Fibroblast of peridontal ligament (primary cell): ENCODE measurements around the gene MRTFB.

ENCODE experiments used
- DNase-seq: peaks from one replicate; pipeline ENCODE4 v3.0.0-alpha.2; 2010; ENCODE audit errors: extremely low read depth

MRTFB gene

DNA sequence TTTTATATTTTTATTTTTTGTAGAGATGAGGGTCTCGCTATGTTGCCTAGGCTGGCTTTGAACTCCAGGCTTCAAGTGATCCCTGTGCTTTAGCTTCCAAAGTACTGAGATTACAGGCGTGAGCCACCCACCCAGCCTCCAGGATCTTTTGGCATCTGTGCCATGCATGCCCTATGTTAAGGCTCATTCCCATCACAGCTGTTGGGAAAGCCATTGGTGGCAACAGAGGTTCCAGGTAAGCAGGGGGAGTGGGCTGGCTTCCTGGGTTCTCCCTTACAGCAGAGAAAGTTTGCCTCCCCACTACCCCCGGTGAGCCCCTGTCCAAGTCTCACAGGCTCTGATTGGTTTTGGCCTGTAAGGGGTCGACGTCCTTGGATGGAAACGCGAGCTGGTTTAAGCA, 8.9 kb upstream of the MRTFB start:
- DNase-seq, result no peak

DNA sequence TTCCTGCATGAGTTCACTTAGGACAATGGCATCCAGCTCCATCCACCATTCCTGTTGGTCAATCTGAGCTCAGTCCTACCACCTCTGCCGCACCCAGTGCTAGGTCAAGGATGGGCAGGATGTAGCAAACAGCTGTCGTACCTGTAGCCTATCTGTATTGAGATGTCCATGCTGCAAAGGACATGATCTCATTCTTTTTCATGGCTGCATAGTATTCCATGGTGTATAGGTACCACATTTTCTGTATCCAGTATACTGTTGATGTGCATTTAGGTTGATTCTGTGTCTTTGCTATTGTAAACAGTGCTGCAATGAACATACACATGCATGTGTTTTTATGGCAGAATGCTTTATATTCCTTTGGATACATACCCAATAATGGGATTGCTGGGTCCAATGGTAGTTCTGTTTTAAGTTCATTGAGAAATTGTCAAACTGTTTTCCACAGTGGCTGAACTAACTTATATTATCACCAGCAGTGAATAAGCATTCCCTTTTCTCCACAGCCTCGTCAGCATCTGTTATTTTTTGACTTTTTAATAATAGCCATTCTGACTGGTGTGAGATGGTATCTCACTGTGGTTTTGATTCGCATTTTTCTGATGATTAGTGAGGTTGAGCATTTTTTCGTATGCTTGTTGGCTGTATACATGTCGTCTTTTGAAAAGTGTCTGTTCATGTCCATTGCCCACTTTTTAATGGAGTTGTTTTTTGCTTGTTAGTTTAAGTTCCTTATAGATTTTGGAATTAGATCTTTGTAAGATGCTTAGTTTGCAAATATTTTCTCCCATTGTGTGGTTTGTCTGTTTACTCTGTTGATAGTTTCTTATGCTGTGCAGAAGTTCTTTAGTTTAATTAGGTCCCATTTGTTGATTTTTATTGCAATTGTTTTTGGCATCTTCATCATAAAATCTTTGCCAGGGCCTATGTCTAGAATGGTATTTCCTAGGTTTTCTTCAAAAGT, 7.2 kb upstream of the MRTFB start:
- DNase-seq, result no peak

DNA sequence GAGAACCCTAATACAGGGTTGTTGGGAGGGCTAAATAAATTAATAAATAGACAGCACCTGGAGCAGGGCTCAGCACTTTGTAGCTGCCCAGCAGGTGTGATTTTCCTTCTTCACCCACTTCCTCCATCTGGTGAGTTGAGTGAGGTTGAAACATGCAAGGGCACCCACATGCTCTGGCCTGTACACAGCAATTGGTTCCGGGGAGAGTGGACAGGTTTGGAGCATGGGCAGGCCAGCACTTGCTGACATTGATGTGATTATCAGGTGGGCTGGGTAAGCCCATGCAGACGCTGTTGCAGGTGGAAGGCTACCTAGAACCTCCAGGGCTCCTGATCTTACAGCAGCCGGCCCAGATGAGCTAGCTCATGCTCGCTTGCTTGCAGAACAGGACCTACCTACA, 1.3 kb upstream of the MRTFB start:
- no peak for DNase-seq

DNA sequence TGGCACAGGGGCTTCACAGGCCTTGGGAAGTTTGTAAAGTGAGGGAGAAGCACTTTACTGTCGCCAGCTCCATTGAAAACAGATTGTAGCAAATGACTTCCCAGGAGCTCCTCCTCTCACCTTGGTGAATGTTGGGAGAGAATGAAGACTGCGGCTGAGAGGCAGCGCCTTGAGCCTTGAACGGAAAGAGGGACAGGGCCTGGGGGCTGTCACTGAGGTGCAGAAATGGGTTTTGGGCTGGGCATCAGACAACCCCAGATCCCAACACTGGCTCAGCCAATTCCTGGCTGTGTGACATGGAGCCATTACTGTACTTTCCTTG, 603 bp upstream of the MRTFB start:
- no peak for DNase-seq

DNA sequence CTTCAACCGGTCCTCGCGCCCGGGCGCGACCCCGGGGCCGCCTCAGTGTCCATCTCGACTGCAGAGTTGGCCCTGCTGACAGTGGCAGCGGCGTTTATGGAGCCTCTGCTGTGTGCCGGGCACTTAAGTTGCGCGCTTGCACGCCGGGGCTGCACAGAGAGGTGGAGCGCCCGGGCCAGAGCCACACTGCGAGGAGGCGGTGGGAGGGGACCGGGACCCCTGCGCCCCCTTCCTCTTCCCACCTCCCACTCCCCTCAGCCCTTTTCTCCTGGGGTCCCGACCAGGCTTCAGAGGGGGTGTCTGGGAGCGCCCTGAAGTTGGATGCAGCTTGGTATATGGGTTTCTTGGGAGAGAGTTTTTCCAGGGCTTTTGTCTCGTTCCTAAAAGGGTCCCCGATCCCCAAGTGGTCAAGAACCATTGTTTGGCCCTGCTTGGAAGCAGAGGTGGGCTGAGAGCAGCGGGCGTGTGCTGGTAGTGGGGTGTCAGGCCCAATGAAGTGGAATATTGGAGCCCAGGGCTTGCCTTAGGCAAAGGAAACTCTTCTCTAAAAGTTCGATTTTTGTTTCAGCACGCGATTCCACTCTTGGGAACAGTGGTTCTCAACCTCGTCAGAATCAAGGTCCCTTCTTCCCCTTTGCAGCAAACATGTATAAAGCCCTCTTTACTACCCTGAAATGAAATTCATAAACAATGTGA, 605 bp downstream of the MRTFB start:
- no peak for DNase-seq

DNA sequence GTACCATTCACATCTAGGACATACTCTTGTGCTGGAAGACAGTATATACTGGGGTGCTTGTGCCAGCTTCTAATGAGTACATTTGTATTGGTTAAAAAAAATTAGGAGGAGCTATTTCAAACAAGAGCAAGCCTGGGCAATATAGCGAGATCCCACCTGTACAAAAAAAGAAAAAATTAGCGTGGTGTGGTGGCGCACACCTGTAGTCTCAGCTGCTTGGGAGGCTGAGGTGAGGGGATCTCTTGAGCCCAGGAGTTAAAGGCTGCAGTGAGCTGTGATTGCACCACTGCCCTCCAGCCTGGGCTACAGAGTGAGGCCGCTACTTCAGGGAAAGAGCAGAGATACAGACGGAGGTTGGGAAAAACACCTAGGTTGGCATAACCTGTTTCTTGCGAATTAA, 1.2 kb downstream of the MRTFB start:
- no peak for DNase-seq

DNA sequence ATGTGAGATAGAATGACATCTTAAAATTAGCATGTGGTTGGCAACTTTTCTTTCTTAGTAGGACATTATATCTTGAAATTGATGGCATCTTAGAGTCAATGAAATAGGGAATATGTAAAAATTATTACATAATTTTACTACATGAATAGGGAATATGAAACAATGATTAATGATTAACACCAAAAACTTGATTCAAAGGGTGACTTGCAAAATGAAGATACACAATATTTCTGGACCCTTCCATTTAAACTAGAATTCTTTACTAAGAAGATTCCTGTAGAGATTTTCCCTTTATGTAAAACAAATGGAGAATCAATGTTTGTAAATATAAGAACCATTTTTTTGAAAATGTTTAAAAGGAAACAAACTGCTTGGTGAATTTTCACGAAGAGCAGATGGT, 3.4 kb downstream of the MRTFB start:
- DNase-seq, result no peak

DNA sequence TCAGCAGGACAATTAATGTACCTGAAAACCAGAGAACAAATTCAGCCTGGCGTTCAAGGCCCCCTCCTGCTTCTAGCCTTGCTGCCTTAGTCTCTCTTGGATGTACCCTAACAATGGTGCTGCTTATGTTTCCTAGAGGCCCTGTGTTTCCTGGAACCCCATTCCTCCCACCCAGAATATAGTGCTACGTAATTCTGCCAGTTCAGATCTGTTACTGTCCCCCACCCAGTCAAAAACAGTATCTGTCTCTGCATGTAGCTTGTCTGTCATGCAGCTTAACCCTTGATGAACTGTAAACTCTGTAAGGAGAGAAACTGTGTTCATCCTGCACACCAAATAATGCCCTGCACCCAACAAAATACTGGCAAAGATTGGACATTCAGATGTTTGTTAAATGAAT, 6.8 kb downstream of the MRTFB start:
- no peak for DNase-seq

DNA sequence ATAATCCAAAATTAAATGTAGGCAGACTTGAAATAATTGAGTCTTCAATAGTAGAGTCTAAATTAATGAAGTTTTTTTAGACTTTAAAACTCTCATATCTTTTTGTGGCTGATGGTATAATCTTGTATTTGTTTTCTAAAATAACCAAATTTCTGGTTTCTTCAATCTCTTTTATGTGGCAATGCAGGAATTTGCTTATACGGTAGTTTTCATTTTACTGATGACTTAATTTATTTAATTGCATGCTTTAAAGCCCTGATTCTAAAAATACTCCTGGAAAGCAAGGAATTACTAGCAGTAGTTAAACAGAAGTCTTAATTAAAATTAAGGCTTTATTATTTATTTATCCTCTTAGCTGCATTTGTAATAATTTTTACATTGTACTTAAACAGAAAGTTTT, 15.4 kb downstream of the MRTFB start:
- no peak for DNase-seq

DNA sequence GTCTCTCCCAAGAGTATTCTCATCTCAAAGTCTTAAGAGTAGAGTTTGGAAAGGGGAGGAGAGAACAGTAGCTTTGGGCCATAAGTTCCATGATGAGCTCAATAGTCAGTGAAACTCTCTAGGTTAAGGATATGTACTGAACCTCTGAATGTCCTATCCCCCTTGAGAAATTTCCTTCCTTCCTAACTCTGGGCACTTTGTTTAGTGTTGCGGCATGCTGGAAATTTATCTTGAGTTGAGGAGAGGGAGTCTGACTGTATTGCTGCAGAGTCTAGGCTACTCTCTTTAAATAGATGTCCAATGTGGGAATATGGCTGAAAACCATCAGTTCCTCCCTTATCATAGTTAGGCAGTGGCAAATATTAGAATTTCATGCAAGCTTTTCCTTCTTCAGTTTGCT, 16.1 kb downstream of the MRTFB start:
- DNase-seq, result no peak

DNA sequence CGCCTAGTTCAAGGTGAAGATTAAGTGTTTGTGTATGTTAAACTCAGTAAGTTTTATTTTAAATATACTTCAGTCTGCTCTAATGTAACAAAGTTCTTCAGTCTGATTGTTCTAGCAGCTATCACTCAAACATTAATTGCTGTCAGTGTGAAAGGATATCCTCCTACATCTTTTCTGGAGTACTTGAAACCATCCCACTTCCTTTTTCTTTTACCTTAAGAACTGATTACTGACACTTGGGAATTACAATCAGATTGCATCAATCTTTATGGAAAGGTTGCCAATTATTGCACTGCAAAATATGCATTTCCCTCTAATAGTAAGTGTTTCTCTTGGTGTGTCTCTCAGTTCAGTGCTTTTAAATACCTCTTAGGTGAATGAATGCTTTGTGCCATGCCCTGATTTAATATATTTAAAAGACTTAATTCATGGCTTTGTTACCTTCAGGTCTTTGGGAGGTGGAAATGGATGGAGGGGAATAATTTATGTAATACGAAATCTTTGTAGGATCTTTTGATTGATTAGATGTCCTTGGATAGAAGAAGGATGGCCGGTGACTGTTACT, 16.6 kb downstream of the MRTFB start:
- DNase-seq, result peak; percentile 25

DNA sequence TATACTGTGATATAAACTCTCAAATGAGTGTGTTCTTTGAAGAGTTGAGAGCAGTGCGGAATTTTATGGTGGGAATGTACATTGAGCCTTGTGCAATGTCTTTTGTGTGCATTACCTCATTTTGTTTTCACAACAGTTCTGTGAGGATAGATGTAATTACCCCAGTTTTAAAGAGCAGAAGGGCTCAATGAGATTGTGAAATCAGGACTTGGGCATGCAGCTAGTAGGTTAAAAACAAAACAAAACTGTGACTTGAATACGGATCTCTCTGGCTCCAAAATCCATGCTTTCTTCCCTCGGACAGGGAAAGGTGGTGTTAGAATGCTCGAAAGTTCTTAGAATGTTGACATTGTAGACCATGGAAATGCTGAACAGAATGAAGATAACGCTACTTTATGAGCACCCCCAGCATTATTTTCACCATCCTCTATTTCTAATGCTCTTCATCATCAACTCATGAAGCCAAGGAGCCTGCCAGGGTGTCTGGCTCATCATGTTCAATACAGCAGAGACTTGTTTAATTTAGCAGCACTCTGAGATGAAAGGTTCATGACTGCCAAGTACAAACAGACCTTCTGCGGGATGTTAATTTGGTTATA, 17.1 kb downstream of the MRTFB start:
- no peak for DNase-seq

DNA sequence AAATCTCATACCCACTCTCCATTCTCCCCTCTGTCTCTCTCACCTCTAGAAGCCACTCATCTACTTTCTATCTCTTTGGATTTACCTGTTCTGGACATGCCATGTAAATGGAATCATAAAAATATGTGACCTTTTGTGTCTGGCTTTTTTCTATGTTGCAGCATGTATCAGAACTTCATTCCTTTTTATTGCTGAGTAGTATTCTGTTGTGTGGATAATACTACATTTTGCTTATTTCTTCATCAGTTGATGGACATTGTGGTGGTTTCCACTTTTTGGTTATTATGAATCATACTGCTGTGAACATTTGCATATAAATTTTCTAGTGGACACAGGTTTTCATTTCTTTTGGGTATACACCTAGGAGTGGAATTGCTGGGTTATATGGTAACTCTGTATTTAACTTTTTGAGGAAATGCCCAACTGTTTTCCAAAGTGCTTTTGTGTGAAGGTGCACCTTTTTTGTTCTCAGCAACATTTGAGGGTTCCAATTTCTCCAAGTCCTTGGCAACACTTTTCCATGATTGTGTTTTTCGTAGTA, 18.2 kb downstream of the MRTFB start:
- no peak for DNase-seq

DNA sequence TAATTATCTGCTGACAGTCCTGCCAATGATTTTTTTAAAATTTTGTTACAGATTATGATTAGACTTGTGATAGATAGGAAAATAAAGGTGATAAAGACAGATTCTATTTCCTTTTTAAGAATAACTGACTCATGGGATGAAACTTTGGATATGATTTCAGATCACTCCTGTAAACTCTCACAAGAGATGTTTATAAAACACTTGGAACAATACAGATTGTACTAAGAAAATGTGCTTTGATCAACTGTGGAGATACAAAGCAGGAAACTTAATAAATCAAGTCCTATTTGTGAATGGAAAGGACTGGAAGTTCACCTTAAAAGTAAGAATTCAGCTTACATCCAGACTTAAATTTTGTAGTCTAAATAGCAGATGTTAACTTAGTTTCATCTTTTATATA, 21.4 kb downstream of the MRTFB start:
- no peak for DNase-seq

DNA sequence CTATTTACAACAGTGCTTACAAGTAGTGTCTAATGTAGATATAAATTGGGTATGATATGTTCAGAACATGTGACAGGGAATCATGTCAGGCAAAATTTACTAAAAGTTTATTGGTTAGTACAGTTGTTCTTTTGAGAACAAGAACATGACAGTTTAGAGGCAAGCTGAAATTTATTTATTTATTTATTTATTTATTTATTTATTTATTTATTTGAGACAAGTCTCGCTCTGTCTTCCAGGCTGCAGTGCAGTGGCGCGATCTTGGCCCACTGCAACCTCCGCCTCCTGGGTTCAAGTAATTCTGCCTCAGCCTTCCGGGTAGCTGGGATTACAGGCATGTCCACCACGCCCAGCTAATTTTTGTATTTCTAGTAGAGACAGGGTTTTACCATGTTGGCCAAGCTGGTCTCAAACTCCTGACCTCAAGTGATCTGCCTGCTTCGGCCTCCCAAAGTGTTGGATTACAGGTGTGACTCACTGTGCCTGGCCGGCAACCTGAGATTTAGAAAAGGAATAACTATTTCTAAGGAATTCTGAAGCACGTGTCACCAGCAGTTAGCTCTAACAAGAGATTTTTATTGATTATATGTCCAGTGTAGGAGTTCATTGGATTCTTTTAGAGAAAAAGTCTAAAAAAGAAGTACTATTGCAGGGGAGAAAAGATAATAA, 24.9 kb downstream of the MRTFB start:
- no peak for DNase-seq

DNA sequence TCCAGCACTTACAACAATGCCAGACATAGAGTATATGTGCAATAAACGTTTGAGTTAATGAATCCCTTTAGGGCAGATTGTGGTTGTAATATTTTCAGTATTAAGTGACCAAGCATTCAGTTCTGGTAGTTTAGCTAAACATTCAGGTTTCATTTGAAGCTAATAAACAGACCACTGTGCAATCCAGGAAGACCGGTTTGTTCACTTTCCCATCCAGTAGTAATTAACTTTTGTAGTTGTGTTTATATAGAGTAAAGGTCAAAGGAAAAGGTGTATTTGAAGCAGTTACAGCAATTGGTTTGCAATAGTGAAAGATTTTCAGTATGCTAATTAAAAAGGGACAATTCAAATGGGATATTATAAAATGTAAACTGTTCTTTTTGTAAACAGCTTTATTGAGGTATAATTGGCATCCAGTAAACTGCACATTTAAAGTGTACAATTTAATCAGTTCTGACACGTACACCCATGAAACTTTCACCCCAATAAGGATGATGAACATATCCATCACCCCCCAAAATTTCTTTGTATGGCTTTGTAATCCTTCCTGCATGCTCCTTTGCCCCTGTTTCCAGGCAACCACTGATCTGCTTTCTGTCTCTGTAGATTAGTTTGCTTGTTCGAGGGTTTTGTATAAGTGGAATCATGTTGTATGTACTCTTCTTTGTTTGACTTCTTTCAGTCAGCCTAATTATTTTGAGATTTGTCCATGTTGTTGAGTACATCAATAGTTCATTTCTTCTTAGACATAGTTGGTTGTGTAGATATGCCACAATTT, 26.3 kb downstream of the MRTFB start:
- DNase-seq, result no peak

DNA sequence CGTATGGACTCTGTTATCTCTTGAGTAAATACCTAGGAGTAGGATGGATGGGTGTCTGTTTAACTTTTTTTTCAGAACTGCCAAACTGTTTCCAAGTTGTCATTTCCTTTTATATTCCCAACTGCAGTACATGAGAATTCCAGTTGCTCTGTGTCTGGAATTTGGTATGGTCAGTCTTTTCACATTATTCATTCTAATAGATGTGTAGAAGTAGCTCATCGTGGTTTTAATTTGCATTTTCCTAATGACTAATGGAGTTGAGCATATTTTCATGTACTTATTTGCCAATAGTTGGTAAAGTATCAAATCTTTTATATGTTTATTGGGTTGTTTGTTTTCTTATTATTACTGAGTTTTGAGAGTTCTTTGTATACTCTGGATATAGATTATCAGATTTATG, 27.0 kb downstream of the MRTFB start:
- no peak for DNase-seq

DNA sequence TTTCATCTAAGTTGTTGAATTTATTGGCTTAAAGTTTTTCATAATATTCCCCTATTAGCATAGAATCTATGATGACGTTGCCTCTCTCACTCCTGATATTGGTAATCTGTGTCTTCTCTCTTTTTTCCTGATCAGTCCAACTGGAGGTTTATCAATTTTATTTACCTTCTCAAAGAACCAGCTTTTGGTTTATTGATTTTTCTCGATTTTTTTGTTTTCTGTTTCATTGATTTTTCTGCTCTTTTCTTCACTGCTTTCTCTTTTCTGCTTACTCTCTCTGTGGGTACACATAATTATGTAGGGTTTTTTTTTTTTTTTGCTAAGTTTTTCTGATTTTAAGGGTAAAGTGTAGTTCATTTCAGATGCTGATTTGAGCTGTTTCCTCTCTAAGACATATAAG, 29.7 kb downstream of the MRTFB start:
- no peak for DNase-seq

DNA sequence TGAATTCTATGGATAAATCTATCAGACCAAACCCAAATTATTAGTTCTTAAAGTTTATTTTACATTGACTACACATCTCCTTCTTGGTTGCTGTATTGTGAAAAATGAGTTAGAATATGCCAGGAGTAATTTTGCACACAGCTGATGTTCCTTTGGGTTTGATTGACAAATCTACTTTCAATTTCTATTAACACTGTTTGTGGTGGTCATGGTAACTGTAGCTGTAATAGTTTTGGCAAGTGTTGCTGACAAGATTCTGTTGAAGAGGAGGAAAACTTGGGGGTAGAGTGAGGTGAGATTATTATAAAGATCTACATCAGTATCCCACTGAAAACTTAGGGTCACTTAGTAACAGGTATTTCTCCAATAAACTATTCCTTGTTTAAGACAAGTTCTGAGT, 30.3 kb downstream of the MRTFB start:
- no peak for DNase-seq

DNA sequence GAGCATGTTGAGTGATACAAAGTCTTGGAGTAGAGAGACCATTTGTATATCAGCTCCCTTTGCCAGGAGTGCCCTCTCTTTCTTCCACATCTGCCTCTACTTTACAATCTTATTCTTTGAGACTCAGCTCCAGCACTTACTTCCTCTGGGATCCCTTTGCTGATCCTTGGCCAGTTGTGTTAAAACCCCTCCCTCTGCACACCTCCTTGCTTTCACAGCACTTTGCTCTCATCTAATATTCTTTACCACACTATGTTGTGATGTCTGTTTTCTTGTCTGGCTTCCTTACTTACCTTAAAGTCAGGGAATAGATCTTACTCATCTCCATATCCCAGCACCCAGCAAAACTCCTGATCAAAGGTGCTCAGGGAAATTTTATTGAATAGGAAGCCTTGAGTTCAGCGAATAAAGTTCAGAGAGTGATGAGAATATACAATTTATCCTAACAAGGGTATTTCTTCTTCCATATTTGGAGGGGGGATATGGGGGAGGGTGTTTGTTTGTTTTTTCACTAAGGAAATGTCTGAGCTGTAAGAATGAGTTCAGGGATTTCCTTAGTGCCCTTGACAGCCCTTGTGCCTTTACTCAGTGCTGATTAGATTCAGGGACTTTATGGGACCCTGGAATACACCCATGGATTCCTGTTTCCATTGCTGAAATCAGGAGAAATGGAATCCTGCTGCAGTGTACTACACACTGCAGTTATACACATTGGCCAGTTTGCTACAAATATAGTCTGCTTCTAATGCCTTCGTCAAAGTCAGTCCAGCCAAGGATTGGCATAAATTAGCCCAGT, 32.0 kb downstream of the MRTFB start:
- DNase-seq, result no peak
